Activated T-cell treated with anti-CD3 and anti-CD28 coated beads, Interleukin-2, amount 50 U/mL, for 4 hours (primary cell): ENCODE data around the gene DNAJC15. TPM values are rescaled to one million over a fixed set of nuclear protein-coding genes. Genes with fewer than 3 reads are reported as not detected.

Experiments used
- ATAC-seq, 2 donors: fragments of 200-7000 bp; cut with Tn5 transposase; one replicate each; pipeline ENCODE4 v1.10.0; 2021
- DNase-seq: peaks from one replicate; pipeline ENCODE4 v3.0.0-alpha.2; 2020
- H3K27me3 Mint-ChIP-seq: one replicate; pipeline ENCODE4 v1.8.0; 2021; ENCODE audit warnings: low read depth, mixed read lengths
- H3K36me3 Mint-ChIP-seq: one replicate; pipeline ENCODE4 v1.8.0; 2022; ENCODE audit warnings: mixed read lengths; ENCODE audit not compliant: insufficient read depth
- H3K4me1 Mint-ChIP-seq: one replicate; pipeline ENCODE4 v1.8.0; 2021; ENCODE audit warnings: low read depth, mixed read lengths
- H3K4me3 Mint-ChIP-seq: one replicate; pipeline ENCODE4 v1.8.0; 2021; ENCODE audit warnings: mild to moderate bottlenecking, moderate library complexity, mixed read lengths
- H3K9me3 Mint-ChIP-seq: one replicate; pipeline ENCODE4 v1.8.0; 2021; ENCODE audit warnings: mixed read lengths
- total RNA-seq, 3 donors: library from RNA; stranded (reverse); gene quantifications; one replicate each; pipeline ENCODE4 v1.2.1, GENCODE V29; 2021

Gene DNAJC15
- total RNA-seq, 3 donors from 2014 or later: 5.7 to 16.0 (median 14.2) TPM

GRCh38 chr13:43143591-43143990, 120.2 kb downstream of the DNAJC15 start:
- Mint-ChIP-seq H3K9me3 (no peaks in the 10 kb centered on the region), H3K36me3 (no peaks in the 10 kb centered on the region)
- DNase-seq: no peak

GRCh38 chr13:43145534-43146196, 122.3 kb downstream of the DNAJC15 start:
- no peaks in the 10 kb centered on the region for H3K36me3 Mint-ChIP-seq
- DNase-seq: no peak
- no peaks in the 10 kb centered on the region for H3K9me3 Mint-ChIP-seq
- H3K27me3 Mint-ChIP-seq: peaks cover 10% of the 10 kb centered on the region
- no peaks in the 10 kb centered on the region for H3K4me1 Mint-ChIP-seq
- ATAC-seq: no peak
- no peak overlapping the region for H3K4me3 Mint-ChIP-seq

More at GRCh38 chr13:43143591-43143990, 120.2 kb downstream of the DNAJC15 start:
- ATAC-seq: no peak
- no peak overlapping the region for H3K4me3 Mint-ChIP-seq
- H3K27me3 Mint-ChIP-seq: peaks cover 10% of the 10 kb centered on the region
- H3K4me1 Mint-ChIP-seq: no peaks in the 10 kb centered on the region

GRCh38 chr13:43146400-43146799, 123.0 kb downstream of the DNAJC15 start:
- Mint-ChIP-seq H3K36me3 (no peaks in the 10 kb centered on the region), H3K4me3 (no peak overlapping the region), H3K27me3 (peaks cover 10% of the 10 kb centered on the region), H3K9me3 (no peaks in the 10 kb centered on the region), H3K4me1 (no peaks in the 10 kb centered on the region)
- ATAC-seq: no peak
- DNase-seq: no peak

GRCh38 chr13:43150369-43151207, 127.2 kb downstream of the DNAJC15 start:
- Mint-ChIP-seq H3K4me3 (no peak overlapping the region), H3K27me3 (peaks cover 11% of the 10 kb centered on the region), H3K36me3 (no peaks in the 10 kb centered on the region), H3K4me1 (no peaks in the 10 kb centered on the region), H3K9me3 (no peaks in the 10 kb centered on the region)
- DNase-seq (no peak), ATAC-seq (no peak)

GRCh38 chr13:43153436-43154090, 130.2 kb downstream of the DNAJC15 start:
- no peak for ATAC-seq
- H3K4me1 Mint-ChIP-seq: no peaks in the 10 kb centered on the region
- no peaks in the 10 kb centered on the region for H3K9me3 Mint-ChIP-seq
- H3K27me3 Mint-ChIP-seq: peaks cover 2% of the 10 kb centered on the region
- no peaks in the 10 kb centered on the region for H3K36me3 Mint-ChIP-seq
- DNase-seq: no peak
- no peak overlapping the region for H3K4me3 Mint-ChIP-seq

- H3K36me3 Mint-ChIP-seq: no peaks in the 10 kb centered on the region
- no peak overlapping the region for H3K4me3 Mint-ChIP-seq
- H3K4me1 Mint-ChIP-seq: no peaks in the 10 kb centered on the region
- no peak for DNase-seq
- H3K27me3 Mint-ChIP-seq: peaks cover 2% of the 10 kb centered on the region
- no peaks in the 10 kb centered on the region for H3K9me3 Mint-ChIP-seq
- ATAC-seq: no peak
Measured at GRCh38 chr13:43154156-43154651, 130.8 kb downstream of the DNAJC15 start.

- Mint-ChIP-seq H3K9me3 (no peaks in the 10 kb centered on the region), H3K27me3 (peaks cover 2% of the 10 kb centered on the region), H3K36me3 (no peaks in the 10 kb centered on the region), H3K4me3 (no peak overlapping the region), H3K4me1 (no peaks in the 10 kb centered on the region)
- DNase-seq: no peak
- ATAC-seq: no peak
Measured at GRCh38 chr13:43154839-43155238, 131.5 kb downstream of the DNAJC15 start.

GRCh38 chr13:43156916-43157315, 133.5 kb downstream of the DNAJC15 start:
- no peaks in the 10 kb centered on the region for H3K36me3 Mint-ChIP-seq
- no peak for DNase-seq
- H3K27me3 Mint-ChIP-seq: peaks cover 2% of the 10 kb centered on the region
- ATAC-seq: no peak
- H3K9me3 Mint-ChIP-seq: no peaks in the 10 kb centered on the region
- no peaks in the 10 kb centered on the region for H3K4me1 Mint-ChIP-seq
- no peak overlapping the region for H3K4me3 Mint-ChIP-seq

GRCh38 chr13:43157796-43158195, 134.4 kb downstream of the DNAJC15 start:
- ATAC-seq (no peak), DNase-seq (no peak)
- Mint-ChIP-seq H3K9me3 (no peaks in the 10 kb centered on the region), H3K27me3 (peaks cover 1% of the 10 kb centered on the region), H3K4me3 (no peak overlapping the region), H3K36me3 (no peaks in the 10 kb centered on the region), H3K4me1 (no peaks in the 10 kb centered on the region)

- ATAC-seq (no peak), DNase-seq (no peak)
- Mint-ChIP-seq H3K36me3 (no peaks in the 10 kb centered on the region), H3K27me3 (peaks cover 1% of the 10 kb centered on the region), H3K9me3 (no peaks in the 10 kb centered on the region), H3K4me1 (no peaks in the 10 kb centered on the region), H3K4me3 (no peak overlapping the region)
Measured at GRCh38 chr13:43158516-43158915, 135.1 kb downstream of the DNAJC15 start.

GRCh38 chr13:43159026-43159461, 135.7 kb downstream of the DNAJC15 start:
- Mint-ChIP-seq H3K4me3 (no peak overlapping the region), H3K4me1 (no peaks in the 10 kb centered on the region), H3K36me3 (no peaks in the 10 kb centered on the region), H3K9me3 (no peaks in the 10 kb centered on the region), H3K27me3 (peaks cover 1% of the 10 kb centered on the region)
- ATAC-seq (no peak), DNase-seq (no peak)

Other genes starting within 250 kb of the DNAJC15 start
- gene FAM216B, start 242.0 kb upstream of the DNAJC15 start, total RNA-seq: not detected
- gene EPSTI1, start 31.3 kb upstream of the DNAJC15 start, total RNA-seq: 10 to 100 TPM in 2 of 3 donors, 1 to 10 TPM in 1; 8.9 to 18.1 (median 10.2) TPM